Stomach (tissue), 9 donors: ENCODE data around the gene LRFN3. TPM values are rescaled to one million over a fixed set of nuclear protein-coding genes. Genes with fewer than 3 reads are reported as not detected.

Source experiments
- DNase-seq, 2 donors: peaks; one replicate each; pipeline versions ENCODE4 v3.0.0 to v3.0.0-alpha.2; 2013 to 2019
- H3K27ac ChIP-seq, 5 donors: fragments of 200-600 bp in 4 of 5; sonication (generic) in 4 of 5; one replicate each; pipeline ENCODE4 v1.5.1; 2013 to 2019; ENCODE audit warnings: mild to moderate bottlenecking in 1 of 5, moderate library complexity in 1 of 5
- H3K27me3 ChIP-seq, 3 donors: fragments of 200-600 bp; sonication (generic); one replicate each; pipeline ENCODE4 v1.5.1; 2017 to 2019; ENCODE audit warnings: mixed run types in 1 of 3
- H3K36me3 ChIP-seq, 4 donors: fragments of 200-600 bp; sonication (generic); 1 replicate in 3 of 4; 2 replicates in 1 of 4; pipeline ENCODE4 v1.5.1; 2016 to 2019
- H3K4me1 ChIP-seq, 4 donors: fragments of 200-600 bp; sonication (generic); one replicate each; pipeline ENCODE4 v1.5.1; 2016 to 2019
- H3K4me3 ChIP-seq, 4 donors: fragments of 200-600 bp; sonication (generic) in 3 of 4; one replicate each; pipeline ENCODE4 v1.5.1; 2016 to 2019; ENCODE audit warnings: mild to moderate bottlenecking in 1 of 4
- H3K9me3 ChIP-seq, 4 donors: fragments of 200-600 bp; sonication (generic); one replicate each; pipeline ENCODE4 v1.5.1; 2016 to 2019
- EP300 ChIP-seq: sonication (generic); formaldehyde crosslinking; IDR thresholded peaks from one replicate; pipeline ENCODE4 v1.6.1; 2017; ENCODE audit warnings: antibody characterized with exemption
- POLR2A ChIP-seq, 4 donors: fragments of 450-650 bp; IDR thresholded peaks; one replicate each; pipeline ENCODE4 v1.6.1; 2016; ENCODE audit warnings: antibody characterized with exemption in 4 of 4, control low read depth in 2 of 4, mild to moderate bottlenecking in 1 of 4, moderate library complexity in 1 of 4
- POLR2AphosphoS5 ChIP-seq, 3 donors: sonication (generic); formaldehyde crosslinking; IDR thresholded peaks; one replicate each; pipeline ENCODE4 v1.6.1; 2016; ENCODE audit warnings: antibody characterized with exemption in 3 of 3
- WGBS, 5 donors: extraction: QIAGEN DNeasy Blood & Tissue Kit in 3 of 5; methylation state at CpG; one replicate each; pipeline versions ENCODE4 v1.1.5 to v1.1.7; 2013 to 2018; 5-methylcytosine and 5-hydroxymethylcytosine counted together
- intact Hi-C: fragments of 100-400 bp; cut with DNase I; formaldehyde crosslinking; loops from one replicate; pipeline ENCODE4 v1.15.1; 2023; ENCODE audit warnings: low total_unique reads
- polyA plus RNA-seq, 3 donors: library from polyadenylated mRNA; stranded (reverse); fragments of 200-250 nt; gene quantifications; one replicate each; pipeline ENCODE4 v1.2.3, GENCODE V29; 2013
- total RNA-seq, 5 donors: library from RNA; depleted of rRNA; stranded (reverse); fragments of >200 nt; gene quantifications; one replicate each; pipeline versions ENCODE4 v1.1.0 to v1.2.3, GENCODE V29; 2014 to 2016
- TF ChIP-seq, protein P1 (sequence below), 7 experiments: fragments of 450-650 bp in 4 of 7; fragments of 200-600 bp in 3 of 7; sonication (generic) in 3 of 7; IDR thresholded peaks; one replicate each; pipeline ENCODE4 v1.5.1; 2016 to 2019; ENCODE audit warnings: antibody characterized with exemption in 7 of 7, control low read depth in 2 of 7, mild to moderate bottlenecking in 1 of 7
- donor health status: healthy with polysubstance abuse.
- donor health status: Bipolar disorder and iron deficiency.
- donor health status: healthy.

The LRFN3 gene
- total and polyA plus RNA-seq, 8 donors = 0.73 to 48.1 (median 3.5) TPM

DNA sequence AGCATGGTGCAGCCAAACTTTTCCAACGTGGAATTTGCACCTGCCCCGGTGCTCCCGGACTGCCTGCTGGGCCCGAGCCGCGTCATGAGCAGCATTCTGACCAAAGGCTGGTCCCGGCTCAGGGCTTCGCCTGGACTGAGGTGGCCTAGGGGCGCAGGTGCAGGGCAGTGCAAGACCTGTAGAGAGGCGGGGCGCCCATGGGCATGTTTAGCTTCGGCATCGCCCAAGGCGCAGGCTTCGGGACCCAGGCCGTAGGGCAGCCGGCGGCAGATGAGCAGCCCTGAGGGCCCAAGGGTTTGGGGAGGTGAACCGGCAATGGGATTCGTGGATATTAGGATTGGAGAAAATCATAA lies 23.8 kb downstream of the LRFN3 start:
- TF ChIP-seq POLR2AphosphoS5 (IDR thresholded peaks at IDR 0.05) (no peak), EP300 (no peak), POLR2A (IDR thresholded peaks at IDR 0.05) (no peak)
- TF ChIP-seq, protein P1, sequence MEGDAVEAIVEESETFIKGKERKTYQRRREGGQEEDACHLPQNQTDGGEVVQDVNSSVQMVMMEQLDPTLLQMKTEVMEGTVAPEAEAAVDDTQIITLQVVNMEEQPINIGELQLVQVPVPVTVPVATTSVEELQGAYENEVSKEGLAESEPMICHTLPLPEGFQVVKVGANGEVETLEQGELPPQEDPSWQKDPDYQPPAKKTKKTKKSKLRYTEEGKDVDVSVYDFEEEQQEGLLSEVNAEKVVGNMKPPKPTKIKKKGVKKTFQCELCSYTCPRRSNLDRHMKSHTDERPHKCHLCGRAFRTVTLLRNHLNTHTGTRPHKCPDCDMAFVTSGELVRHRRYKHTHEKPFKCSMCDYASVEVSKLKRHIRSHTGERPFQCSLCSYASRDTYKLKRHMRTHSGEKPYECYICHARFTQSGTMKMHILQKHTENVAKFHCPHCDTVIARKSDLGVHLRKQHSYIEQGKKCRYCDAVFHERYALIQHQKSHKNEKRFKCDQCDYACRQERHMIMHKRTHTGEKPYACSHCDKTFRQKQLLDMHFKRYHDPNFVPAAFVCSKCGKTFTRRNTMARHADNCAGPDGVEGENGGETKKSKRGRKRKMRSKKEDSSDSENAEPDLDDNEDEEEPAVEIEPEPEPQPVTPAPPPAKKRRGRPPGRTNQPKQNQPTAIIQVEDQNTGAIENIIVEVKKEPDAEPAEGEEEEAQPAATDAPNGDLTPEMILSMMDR (IDR thresholded peaks at IDR 0.05) = no peak
- WGBS, 5 donors = 28 to 45% (median 33%) methylated on average over 19 to 20 of the region's 20 CpGs
- no peak for DNase-seq
- Histone ChIP-seq H3K9me3 (peaks cover 0 to 7% (median 6%) of the 10 kb centered on the region in 4 donors), H3K27me3 (peaks cover 11 to 81% (median 35%) of the 10 kb centered on the region in 3 donors), H3K36me3 (no peaks in the 10 kb centered on the region), H3K27ac (no peak overlapping the region), H3K4me1 (peaks cover 0 to 13% (median 8%) of the 10 kb centered on the region in 4 donors), H3K4me3 (no peak overlapping the region)
- intact Hi-C loops = no loop called here

DNA sequence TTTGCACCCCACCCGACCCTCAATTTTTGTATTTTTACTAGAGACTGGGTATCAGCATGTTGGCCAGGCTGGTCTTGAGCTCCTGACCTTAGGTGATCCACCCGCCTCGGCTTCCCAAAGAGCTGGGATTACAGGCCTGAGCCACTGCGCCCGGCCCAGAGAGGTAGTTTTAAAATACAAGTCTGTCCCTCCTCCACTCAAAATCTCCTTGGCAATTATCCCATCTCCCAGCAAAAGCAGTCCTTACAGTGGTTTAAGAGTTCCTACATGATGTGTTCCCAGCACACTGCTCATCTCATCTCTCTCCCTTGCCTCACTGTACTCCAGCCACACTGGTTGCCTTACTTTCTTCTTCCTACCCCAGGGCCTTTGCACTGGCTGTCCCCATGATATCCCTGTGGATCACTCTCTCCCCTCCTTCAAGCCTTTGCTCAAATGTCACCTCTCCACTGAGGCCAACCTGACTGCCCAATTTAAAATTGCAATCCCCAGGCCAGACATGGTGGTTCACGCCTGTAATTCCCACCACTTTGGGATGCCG lies 24.3 kb downstream of the LRFN3 start:
- DNase-seq = no peak
- intact Hi-C loops = no loop called here
- no peaks in the 10 kb centered on the region for H3K36me3 ChIP-seq
- H3K27me3 ChIP-seq = peaks cover 11 to 76% (median 35%) of the 10 kb centered on the region in 3 donors
- WGBS, 5 donors = 75 to 84% (median 80%) methylated on average over 7 of the region's 7 CpGs
- H3K4me1 ChIP-seq = peaks cover 0 to 13% (median 8%) of the 10 kb centered on the region in 4 donors
- no peak overlapping the region for H3K4me3 ChIP-seq
- TF ChIP-seq, protein P1 (IDR thresholded peaks at IDR 0.05) = no peak
- TF ChIP-seq POLR2AphosphoS5 (IDR thresholded peaks at IDR 0.05) (no peak), POLR2A (IDR thresholded peaks at IDR 0.05) (no peak), EP300 (no peak)
- no peak overlapping the region for H3K27ac ChIP-seq
- peaks cover 0 to 7% (median 6%) of the 10 kb centered on the region in 4 donors for H3K9me3 ChIP-seq

- no peak overlapping the region for H3K4me3 ChIP-seq
- H3K27me3 ChIP-seq = peaks cover 11 to 59% (median 29%) of the 10 kb centered on the region in 3 donors
- TF ChIP-seq, protein P1 (IDR thresholded peaks at IDR 0.05) = no peak
- TF ChIP-seq EP300 (no peak), POLR2A (IDR thresholded peaks at IDR 0.05) (no peak), POLR2AphosphoS5 (IDR thresholded peaks at IDR 0.05) (no peak)
- DNase-seq = peak in 1 of 2 donors; percentile 88
- intact Hi-C loops = no loop called here
- WGBS, 5 donors = 7 to 16% (median 13%) methylated on average over 9 of the region's 9 CpGs
- H3K9me3 ChIP-seq = no peaks in the 10 kb centered on the region
- H3K27ac ChIP-seq = no peak overlapping the region
- H3K36me3 ChIP-seq = no peaks in the 10 kb centered on the region
- peaks cover 0 to 13% (median 8%) of the 10 kb centered on the region in 4 donors for H3K4me1 ChIP-seq
Measured at GRCh38 chr19:35963514-35963913, 27.3 kb downstream of the LRFN3 start.

DNA sequence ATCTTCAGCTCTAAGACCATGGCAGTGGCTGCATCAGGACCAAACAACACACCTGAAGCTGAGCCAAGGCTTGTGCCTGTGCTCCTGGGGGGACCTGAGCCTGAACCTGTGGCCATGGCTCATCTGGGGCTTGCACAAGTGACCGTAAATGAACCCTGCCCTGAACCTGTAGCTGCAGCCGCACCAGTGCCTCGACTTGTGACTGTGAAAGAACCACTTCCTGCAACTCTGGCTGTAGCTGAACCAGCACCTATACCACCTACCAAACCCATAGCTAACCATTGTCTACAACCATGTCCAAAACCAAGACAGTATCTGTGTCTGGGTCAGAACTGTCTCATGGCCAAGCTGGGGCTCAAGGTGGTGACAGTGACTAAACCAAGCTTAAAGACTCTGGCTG lies 30.6 kb downstream of the LRFN3 start:
- WGBS, 5 donors = 73 to 83% (median 80%) methylated on average over 3 of the region's 3 CpGs
- no peak overlapping the region for H3K27ac ChIP-seq
- intact Hi-C loops = no loop called here
- no peaks in the 10 kb centered on the region for H3K9me3 ChIP-seq
- no peak for DNase-seq
- no peaks in the 10 kb centered on the region for H3K36me3 ChIP-seq
- TF ChIP-seq, protein P1 (IDR thresholded peaks at IDR 0.05) = no peak
- TF ChIP-seq EP300 (no peak), POLR2AphosphoS5 (IDR thresholded peaks at IDR 0.05) (no peak), POLR2A (IDR thresholded peaks at IDR 0.05) (no peak)
- no peaks in the 10 kb centered on the region for H3K4me1 ChIP-seq
- H3K4me3 ChIP-seq = no peak overlapping the region
- peaks cover 0 to 27% (median 4%) of the 10 kb centered on the region in 3 donors for H3K27me3 ChIP-seq
